Osteocyte (in vitro differentiated cells): ENCODE measurements around the gene BRMS1L. TPM values are rescaled to one million over a fixed set of nuclear protein-coding genes. Genes with fewer than 3 reads are reported as not detected.

Experiments used
- DNase-seq: peaks from one replicate; pipeline ENCODE4 v3.0.0; 2021; ENCODE audit warnings: mixed read lengths; ENCODE audit not compliant: unreplicated experiment; ENCODE audit errors: extremely low spot score
- H3K27ac Mint-ChIP-seq: one replicate; pipeline ENCODE4 v1.8.0; 2021; ENCODE audit warnings: mild to moderate bottlenecking, mixed read lengths; ENCODE audit not compliant: unreplicated experiment
- H3K27me3 Mint-ChIP-seq: one replicate; pipeline ENCODE4 v1.8.0; 2021; ENCODE audit warnings: mixed read lengths; ENCODE audit not compliant: unreplicated experiment
- H3K36me3 Mint-ChIP-seq: one replicate; pipeline ENCODE4 v1.8.0; 2021; ENCODE audit warnings: mixed read lengths; ENCODE audit not compliant: unreplicated experiment
- H3K4me1 Mint-ChIP-seq: one replicate; pipeline ENCODE4 v1.8.0; 2021; ENCODE audit warnings: mixed read lengths; ENCODE audit not compliant: unreplicated experiment
- H3K4me3 Mint-ChIP-seq: one replicate; pipeline ENCODE4 v1.8.0; 2021; ENCODE audit warnings: mild to moderate bottlenecking, moderate library complexity, mixed read lengths; ENCODE audit not compliant: unreplicated experiment
- H3K9me3 Mint-ChIP-seq: one replicate; pipeline ENCODE4 v1.8.0; 2021; ENCODE audit warnings: mixed read lengths; ENCODE audit not compliant: unreplicated experiment
- total RNA-seq: library from RNA; stranded (reverse); gene quantifications from 2 replicates; pipeline ENCODE4 v1.2.1, GENCODE V29; 2021
- TF ChIP-seq, protein P1 (sequence below): fragments of 200-600 bp; sonication (generic); IDR thresholded peaks from 2 replicates; pipeline ENCODE4 v1.5.0; 2021; ENCODE audit warnings: antibody characterized with exemption, mild to moderate bottlenecking, moderate library complexity

The BRMS1L gene
- total RNA-seq, 1 donor from 2014 or later, result 13.5 TPM

DNA sequence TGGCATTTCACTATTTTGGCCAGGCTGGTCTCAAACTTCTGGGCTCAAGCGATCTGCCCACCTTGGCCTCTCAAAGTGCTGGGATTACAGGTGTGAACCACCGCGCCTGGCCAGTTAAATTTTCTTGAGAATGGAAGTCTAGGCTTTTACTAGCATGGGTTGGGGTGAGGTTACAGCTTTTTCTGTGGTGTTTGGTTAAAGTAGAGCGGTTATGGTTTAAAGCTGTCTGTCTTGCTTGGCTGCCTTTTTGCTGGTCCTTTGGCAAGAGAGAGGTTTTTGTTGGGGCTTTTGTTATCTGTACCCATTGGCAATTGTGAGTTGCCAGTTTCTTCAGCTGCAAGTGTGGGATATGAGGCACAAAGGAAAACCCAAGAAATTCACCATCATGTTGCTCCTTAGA is 84.1 kb downstream of the BRMS1L start:
- TF ChIP-seq, protein P1, sequence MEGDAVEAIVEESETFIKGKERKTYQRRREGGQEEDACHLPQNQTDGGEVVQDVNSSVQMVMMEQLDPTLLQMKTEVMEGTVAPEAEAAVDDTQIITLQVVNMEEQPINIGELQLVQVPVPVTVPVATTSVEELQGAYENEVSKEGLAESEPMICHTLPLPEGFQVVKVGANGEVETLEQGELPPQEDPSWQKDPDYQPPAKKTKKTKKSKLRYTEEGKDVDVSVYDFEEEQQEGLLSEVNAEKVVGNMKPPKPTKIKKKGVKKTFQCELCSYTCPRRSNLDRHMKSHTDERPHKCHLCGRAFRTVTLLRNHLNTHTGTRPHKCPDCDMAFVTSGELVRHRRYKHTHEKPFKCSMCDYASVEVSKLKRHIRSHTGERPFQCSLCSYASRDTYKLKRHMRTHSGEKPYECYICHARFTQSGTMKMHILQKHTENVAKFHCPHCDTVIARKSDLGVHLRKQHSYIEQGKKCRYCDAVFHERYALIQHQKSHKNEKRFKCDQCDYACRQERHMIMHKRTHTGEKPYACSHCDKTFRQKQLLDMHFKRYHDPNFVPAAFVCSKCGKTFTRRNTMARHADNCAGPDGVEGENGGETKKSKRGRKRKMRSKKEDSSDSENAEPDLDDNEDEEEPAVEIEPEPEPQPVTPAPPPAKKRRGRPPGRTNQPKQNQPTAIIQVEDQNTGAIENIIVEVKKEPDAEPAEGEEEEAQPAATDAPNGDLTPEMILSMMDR, result no peak
- H3K27ac Mint-ChIP-seq, result no peak overlapping the region
- H3K4me3 Mint-ChIP-seq, result no peak overlapping the region
- no peaks in the 10 kb centered on the region for H3K4me1 Mint-ChIP-seq
- no peaks in the 10 kb centered on the region for H3K9me3 Mint-ChIP-seq
- no peaks in the 10 kb centered on the region for H3K36me3 Mint-ChIP-seq
- peaks cover 22% of the 10 kb centered on the region for H3K27me3 Mint-ChIP-seq
- DNase-seq, result no peak

DNA sequence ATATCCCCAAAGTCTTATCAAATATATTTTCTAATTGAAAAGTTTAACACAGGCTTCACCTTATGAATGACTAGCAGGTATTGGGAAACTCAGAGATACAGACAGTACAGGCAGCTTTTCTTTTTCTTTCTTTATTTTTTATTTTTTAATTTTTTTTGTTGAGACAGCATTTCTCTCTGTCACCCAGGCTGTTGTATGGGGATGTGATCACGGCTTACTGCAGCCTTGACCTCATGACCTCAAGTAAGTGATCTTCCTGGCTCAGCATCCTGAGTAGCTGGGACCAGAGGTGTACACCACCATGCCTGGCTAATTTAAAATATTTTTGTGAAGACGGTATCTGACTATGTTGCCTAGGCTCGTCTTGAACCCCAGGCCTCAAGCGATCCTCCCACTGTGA is 85.0 kb downstream of the BRMS1L start:
- peaks cover 22% of the 10 kb centered on the region for H3K27me3 Mint-ChIP-seq
- H3K4me3 Mint-ChIP-seq, result no peak overlapping the region
- no peak for DNase-seq
- H3K9me3 Mint-ChIP-seq, result no peaks in the 10 kb centered on the region
- no peaks in the 10 kb centered on the region for H3K4me1 Mint-ChIP-seq
- H3K36me3 Mint-ChIP-seq, result no peaks in the 10 kb centered on the region
- TF ChIP-seq, protein P1, result no peak
- H3K27ac Mint-ChIP-seq, result no peak overlapping the region

DNA sequence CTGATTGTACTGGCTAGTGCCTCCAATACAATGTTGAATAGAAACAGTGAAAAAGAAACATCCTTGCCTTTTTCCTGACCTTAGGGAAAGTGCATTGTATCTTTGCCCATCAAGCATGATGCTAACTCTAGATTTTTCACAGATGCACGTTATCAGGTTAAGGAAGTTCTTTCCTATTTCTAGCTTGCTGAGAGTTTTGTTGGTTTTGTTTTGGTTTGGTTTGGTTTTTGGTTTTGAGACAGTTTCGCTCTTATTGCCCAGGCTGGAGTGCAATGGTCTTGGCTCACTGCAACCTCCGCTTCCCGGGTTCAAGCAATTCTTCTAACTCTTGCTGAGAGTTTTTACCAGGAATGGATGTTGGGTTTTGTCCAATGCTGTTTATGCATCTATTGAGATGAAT is 89.0 kb downstream of the BRMS1L start:
- H3K27me3 Mint-ChIP-seq, result peaks cover 36% of the 10 kb centered on the region
- H3K4me3 Mint-ChIP-seq, result no peak overlapping the region
- DNase-seq, result no peak
- no peak overlapping the region for H3K27ac Mint-ChIP-seq
- H3K4me1 Mint-ChIP-seq, result no peaks in the 10 kb centered on the region
- TF ChIP-seq, protein P1, result no peak
- H3K9me3 Mint-ChIP-seq, result no peaks in the 10 kb centered on the region
- H3K36me3 Mint-ChIP-seq, result no peaks in the 10 kb centered on the region

DNA sequence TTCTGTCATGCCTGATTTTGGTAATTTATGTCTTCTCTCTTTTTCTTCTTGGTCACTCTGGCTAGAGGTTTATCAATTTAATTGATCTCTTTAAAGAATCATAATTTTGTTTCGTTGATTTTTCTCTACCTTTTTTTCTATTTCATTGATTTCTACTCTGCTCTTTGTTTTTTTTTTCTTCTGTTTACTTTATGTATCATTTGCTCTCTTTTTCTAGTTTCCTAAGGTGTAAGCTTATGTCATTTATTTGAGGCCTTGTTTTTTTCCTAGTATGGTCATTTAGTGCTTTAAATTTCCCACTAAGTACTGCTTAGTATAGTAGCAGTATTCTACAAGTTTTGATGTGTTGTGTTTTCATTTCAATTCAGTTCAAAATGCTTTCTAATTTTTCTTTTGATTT is 89.6 kb downstream of the BRMS1L start:
- peaks cover 33% of the 10 kb centered on the region for H3K27me3 Mint-ChIP-seq
- TF ChIP-seq, protein P1, result no peak
- no peak overlapping the region for H3K4me3 Mint-ChIP-seq
- no peak overlapping the region for H3K27ac Mint-ChIP-seq
- no peaks in the 10 kb centered on the region for H3K4me1 Mint-ChIP-seq
- no peaks in the 10 kb centered on the region for H3K36me3 Mint-ChIP-seq
- no peaks in the 10 kb centered on the region for H3K9me3 Mint-ChIP-seq
- no peak for DNase-seq

Other genes with a start within 250 kb of the BRMS1L start
- gene RALGAPA1, start 17.0 kb upstream of the BRMS1L start, total RNA-seq, result 47.9 and 52.6 TPM in 2 replicates